GM12891 (cell line): ENCODE measurements around the gene LILRA2.
"Not testable (repeated sequence)": the region's sequence is repeated elsewhere in the genome, so short reads cannot be mapped to it uniquely, and the experiment has no call there.

ENCODE experiments used
- DNase-seq: peaks from one replicate; pipeline ENCODE4 v3.0.0; 2011; ENCODE audit warnings: low spot score; ENCODE audit not compliant: insufficient read length
- FAIRE-seq: peaks from 2 replicates; lab custom pipeline; 2011; peaks lifted over from hg19 to GRCh38; lab: Jason Lieb, UNC
- PAX5 ChIP-seq: IDR thresholded peaks from 2 replicates; pipeline ENCODE4 v1.6.1; 2011; ENCODE audit warnings: low read length, moderate library complexity, mild to moderate bottlenecking; ENCODE audit not compliant: insufficient read depth, severe bottlenecking
- POLR2A ChIP-seq: IDR thresholded peaks from 2 replicates; pipeline ENCODE4 v1.6.1; 2011; ENCODE audit warnings: low read depth, low read length, control low read depth
- POLR2AphosphoS5 ChIP-seq: IDR thresholded peaks from 2 replicates; pipeline ENCODE4 v1.6.1; 2011; ENCODE audit warnings: low read depth, low read length, control low read depth
- POU2F2 ChIP-seq: IDR thresholded peaks from 2 replicates; pipeline ENCODE4 v1.6.1; 2011; ENCODE audit warnings: low read depth, mild to moderate bottlenecking, control low read depth, low read length, moderate library complexity
- SPI1 ChIP-seq: IDR thresholded peaks from 2 replicates; pipeline ENCODE4 v1.6.1; 2011; ENCODE audit warnings: low read depth, low read length, control low read depth
- TAF1 ChIP-seq: IDR thresholded peaks from 2 replicates; pipeline ENCODE4 v1.6.1; 2011; ENCODE audit warnings: low read depth, low read length, control low read depth

The LILRA2 gene

DNA sequence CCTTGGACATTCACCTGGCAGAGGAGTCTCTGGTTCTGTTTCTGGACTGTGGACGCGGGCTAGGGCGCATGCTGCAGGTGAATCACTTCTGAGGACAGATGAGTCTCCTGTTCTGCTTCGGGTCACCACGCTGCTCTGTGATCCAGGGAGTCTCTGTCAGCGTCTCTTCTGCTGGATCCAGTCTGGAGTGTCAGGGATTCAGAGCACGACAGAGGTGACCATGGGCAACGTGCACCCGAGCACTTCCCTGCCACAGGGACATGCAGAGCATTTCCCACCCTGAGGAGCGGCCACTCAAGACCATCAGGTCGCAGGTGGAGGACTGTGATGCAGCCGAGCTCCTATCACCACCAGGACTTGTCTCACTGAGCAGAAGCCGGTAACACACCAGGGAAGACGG lies 24.4 kb upstream of the LILRA2 start:
- DNase-seq (no peak), FAIRE-seq (no peak)
- TF ChIP-seq POU2F2 (no peak), TAF1 (no peak), POLR2AphosphoS5 (no peak), PAX5 (no peak), SPI1 (no peak), POLR2A (no peak)

DNA sequence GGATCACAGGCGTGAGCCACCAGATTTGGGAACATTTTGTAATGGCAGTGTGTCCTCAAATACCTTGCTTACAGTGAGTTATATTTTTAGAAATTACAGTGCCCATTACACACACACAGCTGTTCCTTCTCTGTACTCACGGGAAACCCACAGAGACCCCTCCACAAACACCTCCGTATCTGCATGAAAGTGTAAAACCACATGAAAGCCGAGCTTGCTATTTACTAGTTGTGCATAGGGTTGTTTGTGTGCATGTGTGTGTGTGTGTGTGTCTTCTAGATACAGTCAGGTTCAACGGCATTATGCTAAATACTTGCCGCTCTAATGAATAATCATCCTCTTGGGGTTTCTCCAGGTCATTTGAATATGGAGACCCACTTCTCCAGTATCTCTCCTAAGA lies 22.3 kb upstream of the LILRA2 start:
- DNase-seq (no peak), FAIRE-seq (peak; percentile 80)
- TF ChIP-seq SPI1 (no peak), POLR2AphosphoS5 (no peak), POLR2A (no peak), TAF1 (no peak), POU2F2 (no peak), PAX5 (no peak)

DNA sequence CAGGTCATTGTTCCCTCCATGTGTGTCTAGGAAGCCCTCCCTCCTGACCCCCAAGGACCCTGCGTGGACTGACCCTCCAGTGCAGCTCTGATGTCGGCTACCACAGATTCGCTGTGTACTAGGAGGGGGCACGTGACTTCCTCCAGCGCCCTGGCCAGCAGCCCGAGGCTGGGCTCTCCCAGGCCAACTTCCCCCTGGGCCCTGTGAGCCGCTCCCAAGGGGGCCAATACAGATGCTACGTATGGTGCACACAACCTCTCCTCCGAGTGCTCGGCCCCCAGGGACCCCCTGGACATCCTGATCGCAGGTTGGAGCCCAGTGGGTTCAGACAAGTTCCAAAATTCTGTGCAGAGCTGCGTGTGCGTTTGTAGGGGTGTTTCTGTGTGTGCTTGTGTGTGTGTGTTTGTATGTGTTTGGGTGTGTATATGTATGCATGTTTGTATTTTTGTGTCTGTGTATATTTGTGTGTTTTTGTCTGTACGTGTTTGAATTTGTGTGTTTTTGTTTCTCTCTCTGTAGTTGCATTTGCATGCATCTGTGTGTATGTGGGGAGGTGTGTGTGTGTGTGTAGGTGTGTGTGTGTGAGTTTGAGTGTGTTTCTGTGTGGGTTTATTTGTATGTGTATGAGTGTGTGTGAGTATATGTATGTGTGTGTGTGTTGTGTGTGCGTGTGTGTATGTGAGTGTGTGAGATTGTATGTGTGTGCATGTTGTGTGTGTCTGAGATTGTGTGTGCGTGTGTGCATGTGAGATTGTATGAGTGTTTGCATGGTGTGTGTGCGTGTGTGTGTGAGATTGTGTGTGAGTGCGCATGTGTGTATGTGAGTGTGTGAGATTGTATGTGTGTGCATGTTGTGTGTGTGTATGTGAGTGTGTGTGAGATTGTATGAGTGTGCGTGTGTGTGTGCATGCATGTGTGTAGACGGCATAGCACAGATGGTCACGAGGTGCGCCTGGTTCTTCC lies 21.4 kb upstream of the LILRA2 start:
- TF ChIP-seq POU2F2, result no peak
- FAIRE-seq (peak; percentile 26), DNase-seq (no peak)

DNA sequence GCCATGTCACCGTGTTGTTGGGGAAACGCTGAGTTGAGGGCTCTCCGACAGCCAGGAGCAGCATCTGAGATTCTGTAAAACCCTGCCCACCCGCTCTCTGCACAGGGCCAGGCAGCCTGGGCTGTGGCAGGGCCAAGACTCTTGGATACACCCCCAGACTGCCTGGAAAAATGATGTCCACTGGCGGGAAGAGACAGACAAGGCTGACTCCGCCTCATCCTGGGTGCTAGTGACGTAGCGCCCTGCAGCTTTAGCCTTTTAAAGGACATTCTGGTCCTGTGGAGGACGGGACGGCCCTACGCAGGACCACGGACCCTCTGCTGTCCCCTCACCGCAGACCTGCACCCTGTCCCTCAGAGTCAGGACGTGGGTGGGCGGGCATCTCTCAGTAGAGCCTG lies 20.7 kb upstream of the LILRA2 start:
- TF ChIP-seq POU2F2, result no peak
- no peak for TF ChIP-seq POLR2AphosphoS5
- TF ChIP-seq SPI1, result no peak
- TF ChIP-seq TAF1, result no peak
- no peak for TF ChIP-seq POLR2A
- no peak for TF ChIP-seq PAX5
- FAIRE-seq, result no peak
- no peak for DNase-seq

DNA sequence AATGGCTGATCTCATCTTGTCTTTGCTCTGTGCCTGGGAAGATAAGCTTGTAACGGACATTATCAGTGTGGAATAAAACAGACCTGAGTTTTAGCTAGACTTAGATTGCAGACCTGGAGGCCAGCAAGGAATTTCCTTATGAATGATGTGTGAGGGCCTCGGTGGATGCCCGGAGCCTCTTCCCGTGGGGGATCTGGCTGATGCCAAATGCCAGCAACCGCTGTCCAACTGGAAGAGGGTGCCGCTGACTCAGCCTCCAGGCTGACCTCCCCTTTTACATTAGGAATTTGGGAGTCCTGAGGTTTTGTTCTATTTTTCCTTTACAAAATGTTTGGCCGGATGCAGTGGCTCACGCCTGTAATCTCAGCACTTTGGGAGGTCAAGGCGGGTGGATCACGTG lies 19.6 kb upstream of the LILRA2 start:
- FAIRE-seq (no peak), DNase-seq (no peak)
- TF ChIP-seq PAX5 (no peak), POU2F2 (no peak)

DNA sequence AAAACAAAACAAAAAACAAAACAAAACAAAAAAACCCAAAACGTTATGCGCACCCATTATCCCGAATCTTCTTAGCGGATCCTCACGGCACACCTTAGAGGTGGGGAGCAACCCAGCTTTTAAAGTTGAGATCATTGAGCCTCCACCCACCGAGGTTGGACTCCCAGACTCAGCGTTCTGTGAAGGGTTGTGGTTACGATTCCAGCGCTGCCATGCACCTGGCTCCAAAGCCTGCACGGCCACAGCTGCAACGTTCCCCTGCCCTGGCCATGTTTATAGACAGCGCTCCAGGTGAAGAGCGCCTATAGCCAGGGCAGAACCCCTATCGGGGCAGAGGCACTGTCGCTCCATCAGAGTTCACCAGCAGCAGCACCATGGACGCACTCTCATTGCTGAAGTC lies 18.7 kb upstream of the LILRA2 start:
- FAIRE-seq, result no peak
- no peak for TF ChIP-seq POLR2AphosphoS5
- TF ChIP-seq POLR2A, result no peak
- no peak for TF ChIP-seq POU2F2
- no peak for TF ChIP-seq TAF1
- no peak for DNase-seq

DNA sequence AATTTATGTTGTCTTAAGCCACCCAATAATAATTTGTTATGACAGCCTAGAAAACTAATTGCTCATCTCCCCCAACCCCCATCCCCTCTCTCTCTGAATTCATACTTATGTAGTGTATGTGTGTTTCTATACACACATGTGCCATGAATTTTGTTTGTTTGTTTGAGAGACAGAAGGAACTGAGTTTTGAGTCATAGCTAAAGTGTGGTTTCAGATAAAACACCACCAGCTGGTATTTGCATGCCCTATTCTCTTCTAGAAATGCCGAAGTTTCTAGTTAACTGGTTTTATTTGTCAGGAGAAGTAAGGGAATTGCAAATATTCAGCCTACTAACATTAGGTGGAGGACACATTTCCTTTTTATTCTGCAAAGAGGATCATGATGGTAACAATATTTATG lies 17.4 kb upstream of the LILRA2 start:
- TF ChIP-seq PAX5 (no peak), SPI1 (no peak), POLR2A (no peak), POLR2AphosphoS5 (no peak), TAF1 (no peak), POU2F2 (no peak)
- DNase-seq (no peak), FAIRE-seq (peak; percentile 72)

DNA sequence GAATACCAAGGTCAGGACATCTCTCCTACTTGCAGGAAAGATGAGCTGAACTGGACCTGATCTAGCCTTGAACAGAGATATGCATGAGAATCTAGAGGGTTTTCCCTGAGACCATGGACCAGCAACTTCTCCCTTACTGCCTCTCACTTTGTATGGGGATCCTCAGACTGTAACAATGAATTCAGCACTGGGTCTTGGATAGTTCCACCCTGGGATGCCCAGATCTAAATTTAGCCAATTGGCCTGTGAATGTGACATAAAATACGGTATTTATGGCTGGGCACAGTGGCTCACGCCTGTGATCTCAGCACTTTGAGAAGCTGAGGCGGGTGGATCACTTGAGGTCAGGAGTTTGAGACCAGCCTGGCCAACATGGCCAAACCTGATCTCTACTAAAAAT lies 15.3 kb upstream of the LILRA2 start:
- TF ChIP-seq POLR2AphosphoS5, result no peak
- no peak for TF ChIP-seq POU2F2
- TF ChIP-seq POLR2A, result no peak
- no peak for TF ChIP-seq SPI1
- no peak for TF ChIP-seq TAF1
- no peak for TF ChIP-seq PAX5
- no peak for DNase-seq
- no peak for FAIRE-seq

DNA sequence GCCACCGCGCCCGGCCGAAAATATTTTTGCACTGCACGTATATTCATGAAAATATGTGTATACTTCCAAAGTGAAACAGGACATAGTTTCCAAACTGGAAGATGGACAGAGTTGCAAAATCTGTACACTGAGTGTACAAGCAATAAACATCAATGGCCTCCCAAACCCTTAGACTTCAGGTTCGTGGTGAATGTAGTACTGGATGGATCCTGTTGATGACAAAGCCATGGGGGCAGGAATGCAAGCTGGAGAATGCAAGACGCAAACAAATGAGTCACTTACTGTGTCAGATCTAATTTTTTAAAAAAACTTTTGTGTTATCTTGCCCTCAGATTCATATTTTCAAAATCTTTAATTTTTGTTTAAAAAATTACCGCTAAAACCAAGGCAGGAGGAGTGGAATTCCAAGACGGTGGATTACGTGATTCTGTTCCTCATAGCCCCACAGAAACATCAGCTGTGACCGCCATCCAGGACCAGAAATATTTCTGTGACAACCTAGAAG lies 12.7 kb upstream of the LILRA2 start:
- FAIRE-seq (no peak), DNase-seq (no peak)
- no peak for TF ChIP-seq SPI1
- TF ChIP-seq PAX5, result no peak
- no peak for TF ChIP-seq POU2F2
- no peak for TF ChIP-seq POLR2AphosphoS5
- TF ChIP-seq POLR2A, result no peak
- no peak for TF ChIP-seq TAF1

DNA sequence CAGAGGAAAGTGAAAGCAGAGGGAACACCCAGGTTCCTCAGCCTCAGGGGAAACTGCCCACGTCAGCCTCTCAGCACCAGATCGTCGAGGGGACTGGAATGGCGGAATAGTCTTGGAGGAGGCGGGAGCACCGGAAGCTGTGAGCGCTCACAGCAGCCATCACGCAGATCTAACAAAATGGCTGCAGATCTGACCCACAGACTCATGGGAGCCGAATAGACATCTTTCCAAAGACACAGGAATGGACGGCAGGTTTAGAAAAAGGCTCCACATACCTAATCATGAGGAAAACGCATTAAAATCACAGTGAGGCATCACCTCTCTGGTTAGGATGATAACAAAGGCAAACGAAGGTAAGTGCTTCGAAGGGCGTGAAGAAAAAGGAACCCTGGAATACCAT lies 11.8 kb upstream of the LILRA2 start:
- DNase-seq (no peak), FAIRE-seq (no peak)
- no peak for TF ChIP-seq POLR2A
- no peak for TF ChIP-seq TAF1
- no peak for TF ChIP-seq PAX5
- no peak for TF ChIP-seq POLR2AphosphoS5
- TF ChIP-seq SPI1, result no peak
- TF ChIP-seq POU2F2, result no peak

DNA sequence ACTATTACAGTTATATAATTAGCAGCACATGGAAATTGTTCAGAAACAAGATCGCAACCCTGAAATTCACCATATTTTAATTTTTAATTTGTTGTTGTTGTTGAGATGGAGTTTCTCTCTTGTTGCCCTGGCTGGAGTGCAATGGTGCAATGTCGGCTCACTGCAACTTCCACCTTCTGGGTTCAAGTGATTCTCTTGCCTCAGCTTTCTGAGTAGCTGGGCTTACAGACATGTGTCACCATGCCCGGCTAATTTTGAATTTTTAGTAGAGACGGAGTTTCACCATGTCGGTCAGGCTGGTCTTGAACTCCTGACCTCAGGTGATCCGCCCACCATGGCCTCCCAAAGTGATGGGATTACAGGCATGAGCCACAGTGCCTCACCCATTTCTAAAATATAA lies 10.4 kb upstream of the LILRA2 start:
- DNase-seq, FAIRE-seq: not testable (repeated sequence)
